IMR-90 (cell line): ENCODE data around the gene SFPQ.

ENCODE experiments used
- POLR2A ChIP-seq: IDR thresholded peaks from 2 replicates; pipeline ENCODE4 v1.6.1; 2012; ENCODE audit warnings: mild to moderate bottlenecking, low read depth, low read length
- TF ChIP-seq, protein P1 (sequence below): conservative IDR thresholded peaks from 2 replicates; pipeline ENCODE4 v1.5.1; 2012; ENCODE audit warnings: mild to moderate bottlenecking, low read depth, low read length, improper control_type of control experiment

DNA sequence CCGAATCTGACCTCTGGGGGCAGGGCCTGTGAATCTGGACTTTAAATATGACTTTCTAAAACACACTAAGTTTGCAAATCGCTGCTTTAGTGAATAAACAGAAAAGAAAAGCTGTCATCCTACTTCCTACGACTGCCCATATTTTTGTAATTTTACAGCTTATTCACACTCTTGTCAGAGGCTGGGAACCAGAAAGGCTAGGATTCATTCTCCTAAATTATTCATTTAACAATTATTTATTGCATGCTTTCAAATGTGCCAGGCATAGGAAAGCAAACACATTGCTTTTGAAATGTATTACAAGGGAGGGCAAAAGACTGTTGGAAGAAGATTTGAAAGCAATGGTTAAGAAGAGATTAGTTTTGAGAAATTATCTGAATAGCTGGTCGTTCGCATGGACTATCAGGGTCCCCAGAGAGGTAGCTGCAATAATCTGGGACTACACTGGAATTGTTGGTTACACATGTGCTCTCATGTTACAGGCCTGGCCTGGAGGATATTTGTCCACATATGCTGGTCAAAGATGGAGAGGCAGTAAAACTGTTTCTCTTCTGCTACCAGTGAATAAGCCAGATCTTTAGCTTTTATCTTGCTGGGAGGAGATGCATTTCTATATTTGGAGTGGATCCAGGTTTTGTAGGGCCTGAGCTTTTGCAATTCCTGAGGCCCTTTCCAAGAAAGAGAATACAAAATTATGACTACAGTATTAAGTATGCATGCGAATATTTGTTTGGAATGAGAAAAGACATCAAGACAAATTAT lies 29.6 kb upstream of the SFPQ start:
- TF ChIP-seq, protein P1, sequence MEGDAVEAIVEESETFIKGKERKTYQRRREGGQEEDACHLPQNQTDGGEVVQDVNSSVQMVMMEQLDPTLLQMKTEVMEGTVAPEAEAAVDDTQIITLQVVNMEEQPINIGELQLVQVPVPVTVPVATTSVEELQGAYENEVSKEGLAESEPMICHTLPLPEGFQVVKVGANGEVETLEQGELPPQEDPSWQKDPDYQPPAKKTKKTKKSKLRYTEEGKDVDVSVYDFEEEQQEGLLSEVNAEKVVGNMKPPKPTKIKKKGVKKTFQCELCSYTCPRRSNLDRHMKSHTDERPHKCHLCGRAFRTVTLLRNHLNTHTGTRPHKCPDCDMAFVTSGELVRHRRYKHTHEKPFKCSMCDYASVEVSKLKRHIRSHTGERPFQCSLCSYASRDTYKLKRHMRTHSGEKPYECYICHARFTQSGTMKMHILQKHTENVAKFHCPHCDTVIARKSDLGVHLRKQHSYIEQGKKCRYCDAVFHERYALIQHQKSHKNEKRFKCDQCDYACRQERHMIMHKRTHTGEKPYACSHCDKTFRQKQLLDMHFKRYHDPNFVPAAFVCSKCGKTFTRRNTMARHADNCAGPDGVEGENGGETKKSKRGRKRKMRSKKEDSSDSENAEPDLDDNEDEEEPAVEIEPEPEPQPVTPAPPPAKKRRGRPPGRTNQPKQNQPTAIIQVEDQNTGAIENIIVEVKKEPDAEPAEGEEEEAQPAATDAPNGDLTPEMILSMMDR = no peak
- no peak for TF ChIP-seq POLR2A
